Islet precursor cell (in vitro differentiated cells): ENCODE data around the gene ZC3H7B.
"Not testable (repeated sequence)": the region's sequence is repeated elsewhere in the genome, so short reads cannot be mapped to it uniquely, and the experiment has no call there.

Experiments
- DNase-seq: peaks from one replicate; pipeline ENCODE4 v3.0.0-alpha.2; 2018

The ZC3H7B gene

DNA sequence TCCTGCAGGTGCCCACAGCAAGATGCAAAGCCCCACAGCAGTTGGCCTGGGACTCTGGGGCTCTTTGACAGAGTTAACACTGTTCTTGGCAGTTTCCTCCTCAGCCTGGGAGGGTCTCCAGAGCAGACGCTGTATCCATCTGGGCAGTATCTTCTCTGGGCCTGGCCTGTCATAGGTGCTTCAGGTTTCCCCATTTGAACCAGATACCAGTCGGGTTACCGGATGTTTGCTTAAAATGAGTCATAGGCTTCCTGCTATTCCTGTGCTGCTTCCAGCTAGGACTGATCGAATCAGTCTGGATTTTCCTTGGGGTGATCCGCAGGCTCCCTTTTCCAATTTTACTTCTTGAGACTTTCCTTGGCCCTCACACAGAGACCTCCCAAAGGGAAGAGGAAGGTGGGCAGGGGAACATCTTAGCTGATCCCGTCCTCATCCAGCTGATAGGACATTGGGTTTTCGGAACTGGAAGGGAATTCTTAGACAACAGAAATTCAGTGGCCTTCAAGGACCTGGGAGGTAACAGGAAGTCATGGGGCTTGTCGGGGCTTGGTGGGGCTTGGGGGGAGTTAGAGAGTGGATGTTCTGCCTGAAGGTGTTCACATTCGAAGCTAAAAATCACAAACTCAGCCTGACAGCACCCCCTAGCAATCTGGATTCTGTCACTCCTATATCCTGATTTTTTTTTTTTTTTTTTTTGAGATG is 12.9 kb upstream of the ZC3H7B start:
- DNase-seq, result peak; percentile 96

DNA sequence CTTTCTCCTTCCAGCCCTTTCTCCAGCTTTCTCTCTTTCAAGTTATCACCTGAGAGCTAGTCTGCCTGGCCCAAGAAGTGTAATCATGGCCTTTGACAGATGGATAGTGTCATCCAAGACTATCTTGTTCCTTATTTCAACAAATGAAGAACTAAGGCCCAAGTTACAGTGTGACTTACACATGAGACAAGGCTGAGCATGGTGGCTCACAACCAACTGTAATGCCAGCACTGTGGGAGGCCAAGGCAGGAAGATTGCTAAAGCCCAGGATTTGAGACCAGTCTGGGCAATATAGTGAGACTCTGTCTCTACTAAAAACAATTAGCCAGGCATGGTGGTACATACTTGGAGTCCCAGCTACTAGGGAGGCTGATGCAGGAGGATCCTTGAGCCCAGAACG is 11.7 kb upstream of the ZC3H7B start:
- DNase-seq, result no peak

DNA sequence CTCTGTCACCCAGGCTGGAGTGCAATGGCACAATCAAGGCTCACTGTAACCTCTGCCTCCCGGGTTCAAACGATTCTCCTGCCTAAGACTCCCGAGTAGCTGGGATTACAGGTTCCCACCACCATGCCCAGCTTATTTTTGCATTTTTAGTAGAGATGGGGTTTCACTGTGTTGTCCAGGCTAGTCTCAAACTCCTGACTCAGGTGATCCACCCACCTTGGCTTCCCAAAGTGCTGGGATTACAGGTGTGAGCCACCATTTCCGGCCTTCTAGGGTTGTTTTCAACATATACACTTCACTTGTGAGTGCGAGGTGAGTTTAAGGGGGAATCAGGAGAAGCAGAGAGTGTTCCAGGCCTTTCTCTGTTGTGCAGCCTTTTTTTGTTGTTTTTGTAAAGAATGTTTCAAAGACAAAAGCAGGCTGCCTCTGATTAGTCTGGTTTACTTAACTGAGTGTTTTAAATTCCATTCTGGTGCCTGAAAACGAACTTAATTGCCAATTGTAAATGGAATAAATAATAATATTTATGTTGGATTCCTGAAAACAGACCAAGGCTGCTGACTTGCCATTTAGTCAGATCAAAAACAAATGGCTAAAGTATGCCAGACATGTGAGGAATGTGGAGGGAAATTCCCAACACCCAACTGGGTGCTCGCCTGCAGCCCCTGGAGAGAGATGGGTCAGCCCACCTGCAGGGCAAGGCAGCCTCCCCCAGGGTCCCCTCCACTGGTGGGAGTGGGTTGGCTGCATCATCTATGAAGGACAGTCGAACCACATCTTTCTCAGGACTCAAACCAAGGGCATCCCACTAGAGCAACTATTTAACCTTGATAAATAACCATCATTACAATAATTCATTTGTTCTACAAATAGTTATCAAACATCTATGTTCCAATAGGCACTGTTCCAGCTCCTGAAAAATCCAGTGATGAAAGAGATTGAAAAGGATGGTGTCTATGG is 10.8 kb upstream of the ZC3H7B start:
- peak; percentile 83 for DNase-seq

DNA sequence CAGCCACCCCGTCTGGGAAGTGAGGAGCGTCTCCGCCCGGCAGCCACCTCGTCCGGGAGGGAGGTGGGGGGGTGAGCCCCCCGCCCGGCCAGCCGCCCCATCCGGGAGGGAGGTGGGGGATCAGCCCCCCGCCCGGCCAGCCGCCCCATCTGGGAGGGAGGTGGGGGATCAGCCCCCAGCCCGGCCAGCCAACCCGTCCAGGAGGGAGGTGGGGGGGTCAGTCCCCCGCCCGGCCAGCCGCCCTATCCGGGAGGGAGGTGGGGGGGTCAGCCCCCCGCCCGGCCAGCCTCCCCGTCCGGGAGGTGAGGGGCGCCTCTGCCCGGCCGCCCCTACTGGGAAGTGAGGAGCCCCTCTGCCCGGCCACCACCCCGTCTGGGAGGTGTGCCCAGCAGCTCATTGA is 6.5 kb upstream of the ZC3H7B start:
- DNase-seq, result not testable (repeated sequence)

DNA sequence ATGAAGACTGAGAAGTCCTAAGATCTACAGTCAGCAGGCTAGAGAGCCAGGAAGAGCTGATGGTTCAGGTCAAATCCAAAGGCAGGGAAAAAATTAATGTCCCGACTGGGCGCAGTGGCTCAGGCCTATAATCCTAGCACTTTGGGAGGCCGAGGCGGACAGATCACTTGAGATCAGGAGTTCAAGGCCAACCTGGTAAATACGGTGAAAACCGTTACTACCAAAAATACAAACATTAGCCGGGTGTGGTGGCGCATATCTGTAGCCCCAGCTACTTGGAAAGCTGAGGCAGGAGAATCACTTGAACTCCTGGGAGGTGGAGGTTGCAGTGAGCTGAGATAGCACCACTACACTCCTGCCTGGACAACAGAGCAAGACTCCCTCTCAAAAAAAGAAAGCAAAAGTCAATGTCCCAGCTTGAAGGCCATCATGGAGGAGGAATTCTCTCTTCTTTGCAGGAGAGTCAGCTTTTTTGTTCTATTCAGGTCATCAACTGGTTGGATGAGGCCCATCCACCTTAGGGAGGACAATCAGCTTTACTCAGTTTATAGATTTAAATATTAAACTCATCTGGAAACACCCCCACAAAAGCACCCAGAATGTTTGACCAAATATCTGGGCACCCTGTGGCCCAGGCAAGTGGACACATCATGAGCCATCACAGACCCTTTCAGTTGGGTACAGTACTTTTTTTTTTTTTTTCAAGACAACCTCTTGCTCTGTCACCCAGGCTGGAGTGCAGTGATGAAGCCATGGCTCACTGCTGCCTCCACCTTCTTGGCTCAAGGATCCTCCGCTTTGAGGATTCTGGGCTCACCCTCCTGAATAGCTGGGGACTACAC is 4.3 kb upstream of the ZC3H7B start:
- no peak for DNase-seq

DNA sequence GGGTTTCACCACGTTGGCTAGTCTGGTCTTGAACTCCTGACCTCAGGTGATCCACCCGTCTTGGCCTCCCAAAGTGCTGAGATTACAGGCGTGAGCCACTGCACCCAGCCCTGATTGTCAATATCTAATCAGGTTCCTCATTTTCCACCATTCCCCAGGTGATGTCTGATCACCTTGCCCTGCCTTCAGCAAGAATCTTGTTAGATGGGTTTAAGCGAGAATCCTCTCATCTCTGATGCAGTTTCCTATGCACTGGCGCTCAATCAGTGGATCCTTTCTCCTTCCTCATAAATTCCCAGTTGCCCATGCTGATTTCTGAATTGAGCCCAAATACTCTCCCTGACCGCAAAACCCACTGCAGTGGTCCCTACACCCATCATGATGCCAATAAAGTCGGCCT is 664 bp upstream of the ZC3H7B start:
- DNase-seq, result no peak

DNA sequence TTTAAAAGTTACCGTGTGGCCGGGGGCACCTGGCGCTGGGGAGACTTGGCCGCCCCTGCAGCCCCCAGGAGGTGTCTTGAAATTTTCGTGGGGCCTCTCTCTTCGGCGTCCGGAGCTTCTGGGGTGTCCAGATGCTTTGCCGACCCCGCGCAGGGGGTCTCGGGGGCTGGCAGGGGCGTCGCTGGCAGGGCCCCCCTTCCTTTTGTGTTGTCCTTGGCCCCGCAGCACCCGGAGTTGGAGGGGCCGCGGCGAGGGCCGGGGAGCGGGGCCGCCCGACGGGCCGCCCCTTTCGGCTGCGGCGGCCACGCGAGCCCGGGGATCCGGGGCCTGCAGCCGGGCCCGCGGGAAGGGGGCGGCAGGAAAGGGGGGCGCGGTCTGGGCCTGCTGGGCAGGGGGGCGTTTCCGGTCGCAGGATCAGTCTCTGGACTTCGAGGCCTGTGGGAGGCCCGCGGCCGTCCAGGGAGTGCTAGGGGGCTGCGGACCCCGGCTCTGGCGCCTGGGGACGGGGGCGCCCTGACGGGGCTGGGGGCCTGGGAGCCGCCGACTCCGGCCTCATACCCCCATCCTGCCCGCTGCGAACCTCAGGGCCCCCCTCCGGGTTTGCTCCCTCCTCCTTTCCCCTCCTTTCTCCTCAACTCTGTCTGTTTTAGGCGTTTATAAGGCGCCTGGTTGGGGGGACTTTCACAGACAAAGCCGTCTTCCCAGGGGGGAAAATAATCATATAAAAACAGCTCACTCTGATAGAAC is 869 bp downstream of the ZC3H7B start:
- no peak for DNase-seq

DNA sequence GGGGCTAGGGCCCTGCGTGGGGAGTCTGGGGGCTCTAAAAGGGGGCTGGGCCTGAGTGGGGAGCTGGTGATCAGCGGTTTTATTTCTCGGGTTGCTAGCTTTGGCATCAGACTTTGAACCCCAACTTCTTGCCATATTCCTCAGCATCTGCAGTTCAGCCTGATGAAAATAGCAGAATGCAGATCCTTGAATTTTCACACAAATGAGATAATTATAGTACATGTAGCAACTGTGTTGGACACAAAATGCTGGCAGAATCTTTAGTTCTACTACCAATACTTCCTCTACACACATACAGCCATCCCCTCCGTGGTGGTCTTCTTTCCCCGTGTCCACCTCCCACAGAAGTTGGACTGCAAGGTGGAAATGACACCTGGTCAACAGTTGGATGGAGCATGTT is 1.5 kb downstream of the ZC3H7B start:
- no peak for DNase-seq

DNA sequence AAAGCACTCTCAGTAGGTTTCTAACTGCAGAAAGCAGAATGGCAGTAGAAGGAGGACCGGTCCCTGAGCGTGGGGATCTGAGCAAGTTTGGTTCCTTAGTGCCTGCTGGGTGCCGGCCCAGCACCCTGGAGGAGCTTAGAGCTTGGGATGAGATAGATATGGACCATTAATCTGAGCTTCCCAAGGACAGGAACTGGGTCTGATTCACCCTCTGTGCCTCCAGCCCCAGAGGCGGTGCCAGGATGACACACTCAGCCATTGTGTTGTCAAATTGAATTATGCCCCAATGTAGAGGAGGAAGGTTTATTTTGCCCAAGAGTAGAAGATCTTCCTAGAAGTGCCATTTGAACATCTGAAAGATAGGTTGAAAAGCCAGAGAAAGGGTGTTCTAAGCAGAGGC is 4.3 kb downstream of the ZC3H7B start:
- DNase-seq, result no peak

DNA sequence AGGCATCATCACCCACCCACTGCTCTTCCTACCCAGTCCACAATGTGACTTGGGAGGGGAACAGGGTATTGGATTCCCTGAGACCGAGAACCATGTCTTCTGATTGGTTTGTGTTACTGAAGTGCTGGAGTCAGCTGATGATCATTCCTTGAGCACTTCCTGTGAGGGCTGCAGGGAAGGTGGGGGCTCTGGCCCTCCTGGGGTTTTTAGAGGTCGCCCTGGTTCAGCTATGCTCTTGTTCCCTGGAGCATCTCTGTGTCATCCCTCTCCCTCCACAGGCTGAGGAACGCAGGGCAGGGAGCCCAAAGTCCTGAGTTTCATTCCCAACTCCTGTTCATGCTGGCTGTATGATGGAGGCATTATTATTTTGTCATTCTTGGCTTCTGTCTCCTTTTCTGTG is 6.7 kb downstream of the ZC3H7B start:
- no peak for DNase-seq

DNA sequence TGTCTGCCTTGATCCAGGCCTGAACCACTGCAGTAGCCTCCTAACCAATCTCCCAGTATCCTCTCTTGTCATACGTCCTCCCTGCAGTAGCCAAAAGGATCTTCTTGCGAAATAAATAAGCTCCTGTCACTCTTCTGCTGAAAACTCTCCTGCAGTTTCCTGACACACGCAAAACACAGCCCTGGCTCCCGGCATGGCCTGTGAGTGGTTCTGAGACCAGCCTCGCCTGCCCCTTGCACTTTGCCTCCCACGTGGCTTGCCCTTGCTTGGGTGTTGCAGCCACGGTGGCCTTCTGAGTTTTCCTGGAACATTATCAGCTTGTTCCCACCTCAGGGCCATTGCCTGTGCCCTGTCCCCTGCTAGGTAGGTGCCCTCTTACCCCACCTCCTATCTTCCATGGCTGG is 7.2 kb downstream of the ZC3H7B start:
- DNase-seq, result no peak

DNA sequence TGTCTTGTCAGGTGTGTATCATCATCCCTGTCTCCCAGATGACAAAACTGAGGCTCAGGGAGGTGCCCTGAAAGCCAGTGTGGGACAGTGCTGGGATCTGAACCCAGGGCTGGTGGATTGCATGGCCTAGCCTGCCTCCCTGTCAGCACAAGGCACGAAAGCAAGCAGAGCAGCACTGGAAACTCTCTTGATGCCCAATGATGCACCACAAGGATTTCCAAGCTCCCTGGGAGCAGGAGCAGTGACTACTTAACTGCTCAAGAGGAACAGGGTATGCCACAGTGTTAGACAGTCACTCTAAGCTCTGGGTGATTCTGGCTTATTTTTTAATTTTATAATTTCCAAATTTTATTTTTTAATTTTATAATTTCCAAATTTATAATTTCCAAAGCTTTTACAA is 9.0 kb downstream of the ZC3H7B start:
- DNase-seq, result no peak

DNA sequence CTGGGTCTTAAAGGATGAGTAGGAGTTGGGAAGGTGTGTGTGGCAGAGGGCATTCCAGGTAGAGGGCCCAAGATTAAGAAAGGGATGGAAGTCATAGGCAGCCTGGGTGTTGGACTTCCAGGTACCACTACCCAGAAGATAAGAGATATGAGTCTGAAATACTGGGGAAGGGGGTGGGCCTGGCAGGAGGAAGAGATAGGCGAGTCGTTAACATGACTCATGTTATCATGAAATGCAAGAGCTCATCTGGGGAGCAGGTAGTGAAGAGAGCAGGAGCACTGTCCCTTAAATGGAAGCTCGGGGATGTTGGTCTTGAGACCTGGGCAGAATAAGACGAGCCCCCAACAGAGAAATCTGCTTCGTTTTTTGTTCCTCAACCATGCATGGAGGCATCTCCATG is 10.2 kb downstream of the ZC3H7B start:
- DNase-seq, result no peak

DNA sequence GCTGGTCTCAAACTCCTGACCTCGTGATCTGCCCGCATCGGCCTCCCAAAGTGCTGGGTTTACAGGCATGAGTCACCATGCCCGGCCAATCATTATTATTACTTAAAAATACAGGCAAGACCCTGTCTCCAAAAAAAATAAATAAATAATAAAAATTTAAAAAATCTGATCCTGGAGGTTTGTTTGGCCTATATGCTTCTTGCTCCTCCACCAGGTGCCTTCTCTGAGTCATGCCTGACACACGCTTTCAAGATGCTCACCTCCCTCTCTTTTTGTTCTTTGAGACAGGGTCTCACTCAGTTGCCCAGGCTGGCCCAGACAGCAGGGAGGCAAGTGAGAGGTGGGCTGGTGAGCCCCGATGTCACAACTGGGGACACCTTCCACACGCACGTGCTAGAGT is 13.5 kb downstream of the ZC3H7B start:
- DNase-seq, result no peak

DNA sequence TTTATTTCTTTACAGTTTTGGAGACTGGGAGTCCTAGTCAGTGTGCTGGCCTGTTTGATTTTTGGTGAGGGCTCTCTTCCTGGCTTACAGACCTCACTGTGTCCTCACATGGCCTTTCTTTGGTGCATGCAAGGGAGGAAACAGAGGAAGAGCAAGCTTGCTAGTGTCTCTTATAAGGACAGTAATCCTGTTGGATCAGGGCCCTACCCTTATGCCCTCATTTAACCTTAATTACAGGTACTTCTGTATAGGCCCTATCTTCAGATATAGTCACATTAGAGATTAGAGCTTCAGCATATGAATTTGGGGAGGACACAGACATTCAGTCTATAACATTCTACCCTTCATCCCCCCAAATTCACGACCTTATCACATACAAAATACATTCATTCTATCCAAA is 14.3 kb downstream of the ZC3H7B start:
- no peak for DNase-seq

DNA sequence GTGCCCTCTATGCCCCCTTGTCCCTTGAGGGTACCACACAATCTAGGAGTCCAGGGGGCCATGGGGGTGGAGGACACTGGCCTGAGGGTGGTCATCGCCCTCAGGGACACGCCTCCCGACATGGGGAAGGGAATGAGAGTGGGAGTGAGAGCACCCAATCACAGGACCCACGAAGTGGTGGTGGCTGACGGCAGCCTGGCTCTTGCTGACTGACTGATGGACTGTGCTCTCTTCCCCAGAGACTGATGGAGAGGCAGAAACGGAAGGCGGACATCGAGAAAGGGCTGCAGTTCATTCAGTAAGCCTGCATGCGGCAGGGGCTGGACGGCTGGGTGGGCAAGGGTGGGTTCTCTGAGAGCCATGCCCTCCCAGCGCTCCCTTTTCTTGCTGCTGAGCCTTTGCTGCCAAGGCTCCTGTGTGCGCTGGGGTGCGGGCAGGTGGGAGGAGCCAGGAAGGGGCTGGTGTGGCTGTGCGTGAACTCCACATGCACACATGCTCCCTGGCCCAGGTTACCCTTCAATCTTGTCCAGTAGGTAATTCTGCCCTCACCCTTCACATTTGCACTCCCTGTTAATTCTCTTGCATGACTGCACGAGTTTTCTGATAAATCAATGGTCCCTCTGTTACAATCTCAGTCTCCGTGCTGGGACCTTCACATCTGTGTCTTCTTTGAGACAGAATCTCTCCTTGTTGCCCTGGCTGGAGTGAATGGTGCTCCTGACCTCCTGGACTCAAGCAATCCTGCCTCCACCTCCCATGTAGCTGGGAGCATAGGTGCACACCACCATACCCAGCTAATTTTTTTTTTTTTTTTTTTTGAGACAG is 19.3 kb downstream of the ZC3H7B start:
- no peak for DNase-seq

DNA sequence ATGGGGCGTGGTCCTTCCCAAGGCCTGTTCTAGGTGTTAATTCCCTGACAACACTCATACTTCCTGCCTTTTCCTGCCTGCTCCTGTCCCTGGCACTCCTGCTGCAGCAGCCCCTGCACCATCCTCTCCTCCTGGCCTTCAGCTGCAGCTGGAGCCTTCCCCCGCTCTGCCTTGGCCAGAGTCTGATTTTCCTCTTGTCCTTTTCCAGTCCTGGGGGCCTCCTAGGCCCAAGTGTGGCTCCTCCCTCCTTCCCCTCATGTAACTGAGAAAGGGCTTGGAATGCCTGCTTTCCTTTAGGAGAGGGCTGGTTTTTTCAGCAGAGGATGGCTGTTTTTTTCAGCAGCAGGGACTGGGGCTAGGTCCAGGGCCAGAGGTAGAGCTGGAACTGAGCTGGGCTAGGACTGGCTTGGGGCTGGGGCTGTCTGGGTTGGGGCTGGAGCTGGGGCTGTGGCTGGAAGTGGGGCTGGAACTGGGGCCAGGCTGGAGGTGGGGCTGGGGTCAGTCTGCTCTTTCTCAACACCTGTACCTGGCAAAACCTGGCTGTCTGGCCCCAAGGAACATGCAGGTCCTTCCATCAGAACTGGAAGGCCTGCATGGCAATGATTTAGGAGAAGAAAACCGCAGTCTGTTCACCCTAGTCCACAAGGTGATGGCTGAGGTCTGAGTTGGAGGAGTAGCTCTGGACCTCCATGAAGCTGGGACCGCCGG is 23.6 kb downstream of the ZC3H7B start:
- DNase-seq, result no peak

DNA sequence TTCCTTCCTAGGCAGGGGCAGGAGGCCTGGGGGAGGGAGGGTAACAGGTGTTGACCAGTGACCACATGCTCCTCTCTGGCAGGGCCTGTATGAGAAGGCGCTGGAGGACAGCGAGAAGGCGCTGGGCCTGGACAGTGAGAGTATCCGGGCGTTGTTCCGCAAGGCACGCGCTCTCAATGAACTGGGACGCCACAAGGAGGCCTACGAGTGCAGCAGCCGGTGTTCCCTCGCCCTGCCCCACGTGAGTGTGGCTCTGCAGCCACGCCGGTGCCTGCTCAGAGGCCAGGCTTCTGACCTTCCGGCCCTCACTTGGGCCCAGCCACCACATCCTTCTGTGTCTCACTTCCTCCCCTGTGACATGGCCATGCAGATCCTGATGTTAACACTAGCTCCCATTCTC is 25.8 kb downstream of the ZC3H7B start:
- no peak for DNase-seq

DNA sequence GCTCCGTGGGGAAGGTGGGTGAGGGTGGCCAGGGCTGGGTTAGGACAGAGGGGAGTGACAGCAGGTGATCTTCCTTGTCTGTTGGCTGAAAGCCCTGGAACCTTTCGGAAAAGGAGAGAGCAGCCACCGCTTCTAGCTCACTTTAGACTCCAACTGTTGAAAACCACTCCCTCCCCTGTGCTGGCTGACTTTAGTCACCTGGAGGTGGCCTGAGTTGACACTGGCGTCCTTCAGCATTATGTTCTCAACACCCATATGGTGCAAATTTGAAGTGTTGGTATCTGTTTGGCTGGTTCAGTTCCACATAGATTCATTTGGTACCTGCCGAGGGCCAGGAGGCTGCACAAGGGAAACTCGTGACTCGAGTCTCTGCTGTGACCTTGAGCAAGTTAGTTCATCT is 28.8 kb downstream of the ZC3H7B start:
- no peak for DNase-seq

DNA sequence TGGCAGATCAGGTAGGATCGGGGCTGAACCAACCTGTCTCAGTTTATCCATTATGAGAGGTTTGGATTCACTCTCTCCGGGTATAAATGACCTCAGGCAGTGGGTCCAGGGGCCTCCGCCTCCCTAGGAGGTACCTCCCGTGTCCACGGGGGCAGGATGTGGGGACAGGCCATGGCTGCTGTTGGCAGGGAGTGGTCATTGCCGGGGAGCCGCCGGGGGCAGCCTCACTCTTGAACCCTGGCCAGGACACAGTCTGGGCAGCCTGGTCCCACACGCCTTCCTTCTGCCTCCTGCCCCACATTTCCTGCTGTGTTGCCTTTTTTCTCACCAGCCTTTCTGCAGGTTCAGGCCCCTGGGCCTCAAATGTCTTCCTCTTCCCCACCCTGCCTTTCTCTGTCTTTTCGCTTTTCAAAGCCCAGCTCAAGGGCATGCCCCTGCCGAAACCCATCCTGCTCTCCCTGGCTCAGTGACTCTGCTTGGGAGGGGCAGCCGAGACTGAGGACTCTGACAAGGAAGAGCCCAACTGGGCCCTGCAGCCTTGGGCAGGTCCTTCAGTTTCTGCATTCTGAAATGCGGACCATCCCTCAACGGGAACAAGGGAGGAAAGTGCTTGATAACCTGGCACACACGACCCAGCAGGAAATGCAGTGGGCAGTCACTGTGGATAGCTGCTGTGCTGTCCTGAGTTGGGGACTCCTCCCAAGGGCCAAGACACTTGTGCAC is 31.1 kb downstream of the ZC3H7B start:
- DNase-seq, result no peak
